HEK293 (cell line): Measurements from ENCODE around the gene HMGN2.

ENCODE experiments used
- BCL11A ChIP-seq: fragments of 450-650 bp; formaldehyde crosslinking; IDR thresholded peaks from 2 replicates; pipeline ENCODE4 v1.5.1; 2016; ENCODE audit warnings: low read depth, missing biosample characterization, missing genetic modification characterization
- PRDM2 ChIP-seq: fragments of 450-650 bp; formaldehyde crosslinking; IDR thresholded peaks from 2 replicates; pipeline ENCODE4 v1.5.1; 2016; ENCODE audit warnings: missing biosample characterization, missing genetic modification characterization, borderline replicate concordance
- WT1 ChIP-seq: fragments of 450-650 bp; formaldehyde crosslinking; IDR thresholded peaks from 2 replicates; pipeline ENCODE4 v1.5.1; 2016; ENCODE audit warnings: missing biosample characterization, missing genetic modification characterization
- ZBTB44 ChIP-seq: fragments of 450-650 bp; IDR thresholded peaks from 2 replicates; pipeline ENCODE4 v1.5.1; 2018; ENCODE audit warnings: missing biosample characterization, mild to moderate bottlenecking, missing genetic modification characterization
- ZBTB7A ChIP-seq: fragments of 450-650 bp; formaldehyde crosslinking; IDR thresholded peaks from 2 replicates; pipeline ENCODE4 v1.5.1; 2016; ENCODE audit warnings: low read depth, missing biosample characterization, missing genetic modification characterization
- ZNF133 ChIP-seq: fragments of 450-650 bp; formaldehyde crosslinking; IDR thresholded peaks from 2 replicates; pipeline ENCODE4 v1.5.1; 2016; ENCODE audit warnings: missing biosample characterization, missing genetic modification characterization
- ZNF140 ChIP-seq: fragments of 450-650 bp; formaldehyde crosslinking; IDR thresholded peaks from 2 replicates; pipeline ENCODE4 v1.5.1; 2016; ENCODE audit warnings: missing biosample characterization, missing genetic modification characterization
- ZNF169 ChIP-seq: fragments of 450-650 bp; formaldehyde crosslinking; IDR thresholded peaks from 2 replicates; pipeline ENCODE4 v1.5.1; 2016; ENCODE audit warnings: missing biosample characterization, missing genetic modification characterization
- ZNF184 ChIP-seq: fragments of 450-650 bp; IDR thresholded peaks from 2 replicates; pipeline ENCODE4 v1.5.1; 2018; ENCODE audit warnings: missing biosample characterization, mild to moderate bottlenecking, missing genetic modification characterization
- ZNF341 ChIP-seq: fragments of 450-650 bp; formaldehyde crosslinking; IDR thresholded peaks from 2 replicates; pipeline ENCODE4; 2016; ENCODE audit warnings: low read depth, missing biosample characterization, missing genetic modification characterization
- ZNF518A ChIP-seq: fragments of 450-650 bp; formaldehyde crosslinking; conservative IDR thresholded peaks from 2 replicates; pipeline ENCODE4 v1.5.1; 2016; ENCODE audit warnings: low read depth, missing biosample characterization, missing genetic modification characterization
- ZNF529 ChIP-seq: fragments of 450-650 bp; formaldehyde crosslinking; IDR thresholded peaks from 2 replicates; pipeline ENCODE4 v1.5.1; 2017; ENCODE audit warnings: missing genetic modification characterization, missing biosample characterization; ENCODE audit not compliant: insufficient replicate concordance
- ZNF571 ChIP-seq: fragments of 450-650 bp; formaldehyde crosslinking; IDR thresholded peaks from 2 replicates; pipeline ENCODE4 v1.5.0; 2017; ENCODE audit warnings: missing biosample characterization, missing genetic modification characterization
- ZNF580 ChIP-seq: fragments of 450-650 bp; formaldehyde crosslinking; IDR thresholded peaks from 2 replicates; pipeline ENCODE4 v1.5.1; 2016; ENCODE audit warnings: missing biosample characterization, missing genetic modification characterization
- ZNF664 ChIP-seq: fragments of 450-650 bp; formaldehyde crosslinking; IDR thresholded peaks from 2 replicates; pipeline ENCODE4 v1.5.1; 2016; ENCODE audit warnings: missing biosample characterization, missing genetic modification characterization
- ZNF776 ChIP-seq: fragments of 450-650 bp; formaldehyde crosslinking; IDR thresholded peaks from 2 replicates; pipeline ENCODE4 v1.5.0; 2017; ENCODE audit warnings: missing biosample characterization, missing genetic modification characterization, borderline replicate concordance
- TF ChIP-seq, protein P1 (sequence below): fragments of 450-650 bp; formaldehyde crosslinking; IDR thresholded peaks from 2 replicates; pipeline ENCODE4 v1.5.1; 2017; ENCODE audit warnings: missing biosample characterization, missing genetic modification characterization
- TF ChIP-seq, protein P2 (sequence below): fragments of 450-650 bp; formaldehyde crosslinking; IDR thresholded peaks from 2 replicates; pipeline ENCODE4 v1.5.1; 2016; ENCODE audit warnings: missing biosample characterization, missing genetic modification characterization
- TF ChIP-seq, protein P3 (sequence below): fragments of 450-650 bp; formaldehyde crosslinking; IDR thresholded peaks from 2 replicates; pipeline ENCODE4 v1.5.1; 2016; ENCODE audit warnings: missing biosample characterization, missing genetic modification characterization

The HMGN2 gene

DNA sequence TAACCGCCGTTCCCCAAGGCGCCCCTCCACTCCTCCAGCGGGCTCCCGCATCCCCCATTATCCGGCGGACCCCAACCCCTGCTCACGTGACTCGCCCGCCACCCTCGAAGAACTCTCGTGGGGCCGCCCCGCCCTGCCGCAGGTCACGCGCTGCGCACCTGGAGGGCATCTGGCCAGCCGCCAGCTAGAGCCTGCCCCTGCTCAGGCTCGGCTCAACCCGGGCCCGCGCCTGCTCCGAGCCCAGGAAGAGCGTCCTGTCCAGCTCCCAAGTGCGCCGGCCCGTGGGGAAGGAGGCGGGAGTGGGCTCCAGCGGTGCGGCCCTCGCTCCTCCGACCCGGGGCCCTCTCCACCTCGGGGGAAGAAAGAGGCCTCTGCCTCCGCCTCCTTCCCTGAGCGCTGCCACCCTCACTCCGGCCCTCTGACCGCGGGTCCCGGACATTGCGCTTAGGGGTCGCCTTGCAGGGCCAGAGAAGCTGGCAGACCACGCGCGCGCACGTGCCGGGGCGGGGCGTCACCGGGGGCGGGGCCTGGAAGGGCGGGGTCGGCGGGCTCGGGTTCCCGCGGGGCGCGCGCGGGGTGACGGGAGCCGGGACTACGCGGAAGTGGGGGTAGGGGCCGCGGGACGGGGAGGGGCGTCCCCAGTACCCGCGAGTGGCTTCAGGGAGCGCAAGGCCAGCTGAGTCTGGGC, 28.4 kb downstream of the HMGN2 start (continued):
- TF ChIP-seq ZNF580 (no peak), ZNF140 (tag by site-specific recombination) (no peak), ZNF184 (no peak; the same call in 1 of the 2 replicates), ZNF133 (tag by site-specific recombination) (no peak), ZNF776 (no peak), ZBTB7A (tag by site-specific recombination) (peak; percentile 95), ZNF169 (tag by site-specific recombination) (no peak), ZNF341 (tag by site-specific recombination) (peak; percentile 57), BCL11A (0 out of 2 replicates have a peak, but pooled peaks have one; percentile 58), PRDM2 (tag by site-specific recombination) (no peak), WT1 (tag by site-specific recombination) (peak; percentile 56; the same call in 1 of the 2 replicates), ZNF529 (tag by site-specific recombination) (no peak), ZBTB44 (tag by site-specific recombination) (no peak), ZNF518A (tag by site-specific recombination) (no peak), ZNF664 (tag by site-specific recombination) (no peak), ZNF571 (tag by site-specific recombination) (no peak)
- TF ChIP-seq, protein P1, sequence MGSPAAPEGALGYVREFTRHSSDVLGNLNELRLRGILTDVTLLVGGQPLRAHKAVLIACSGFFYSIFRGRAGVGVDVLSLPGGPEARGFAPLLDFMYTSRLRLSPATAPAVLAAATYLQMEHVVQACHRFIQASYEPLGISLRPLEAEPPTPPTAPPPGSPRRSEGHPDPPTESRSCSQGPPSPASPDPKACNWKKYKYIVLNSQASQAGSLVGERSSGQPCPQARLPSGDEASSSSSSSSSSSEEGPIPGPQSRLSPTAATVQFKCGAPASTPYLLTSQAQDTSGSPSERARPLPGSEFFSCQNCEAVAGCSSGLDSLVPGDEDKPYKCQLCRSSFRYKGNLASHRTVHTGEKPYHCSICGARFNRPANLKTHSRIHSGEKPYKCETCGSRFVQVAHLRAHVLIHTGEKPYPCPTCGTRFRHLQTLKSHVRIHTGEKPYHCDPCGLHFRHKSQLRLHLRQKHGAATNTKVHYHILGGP (tag by site-specific recombination), result peak; percentile 91
- TF ChIP-seq, protein P2, sequence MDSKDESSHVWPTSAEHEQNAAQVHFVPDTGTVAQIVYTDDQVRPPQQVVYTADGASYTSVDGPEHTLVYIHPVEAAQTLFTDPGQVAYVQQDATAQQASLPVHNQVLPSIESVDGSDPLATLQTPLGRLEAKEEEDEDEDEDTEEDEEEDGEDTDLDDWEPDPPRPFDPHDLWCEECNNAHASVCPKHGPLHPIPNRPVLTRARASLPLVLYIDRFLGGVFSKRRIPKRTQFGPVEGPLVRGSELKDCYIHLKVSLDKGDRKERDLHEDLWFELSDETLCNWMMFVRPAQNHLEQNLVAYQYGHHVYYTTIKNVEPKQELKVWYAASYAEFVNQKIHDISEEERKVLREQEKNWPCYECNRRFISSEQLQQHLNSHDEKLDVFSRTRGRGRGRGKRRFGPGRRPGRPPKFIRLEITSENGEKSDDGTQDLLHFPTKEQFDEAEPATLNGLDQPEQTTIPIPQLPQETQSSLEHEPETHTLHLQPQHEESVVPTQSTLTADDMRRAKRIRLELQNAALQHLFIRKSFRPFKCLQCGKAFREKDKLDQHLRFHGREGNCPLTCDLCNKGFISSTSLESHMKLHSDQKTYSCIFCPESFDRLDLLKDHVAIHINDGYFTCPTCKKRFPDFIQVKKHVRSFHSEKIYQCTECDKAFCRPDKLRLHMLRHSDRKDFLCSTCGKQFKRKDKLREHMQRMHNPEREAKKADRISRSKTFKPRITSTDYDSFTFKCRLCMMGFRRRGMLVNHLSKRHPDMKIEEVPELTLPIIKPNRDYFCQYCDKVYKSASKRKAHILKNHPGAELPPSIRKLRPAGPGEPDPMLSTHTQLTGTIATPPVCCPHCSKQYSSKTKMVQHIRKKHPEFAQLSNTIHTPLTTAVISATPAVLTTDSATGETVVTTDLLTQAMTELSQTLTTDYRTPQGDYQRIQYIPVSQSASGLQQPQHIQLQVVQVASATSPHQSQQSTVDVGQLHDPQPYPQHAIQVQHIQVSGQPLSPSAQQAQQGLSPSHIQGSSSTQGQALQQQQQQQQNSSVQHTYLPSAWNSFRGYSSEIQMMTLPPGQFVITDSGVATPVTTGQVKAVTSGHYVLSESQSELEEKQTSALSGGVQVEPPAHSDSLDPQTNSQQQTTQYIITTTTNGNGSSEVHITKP (tag by site-specific recombination), result peak; percentile 58; the same call in 1 of the 2 replicates
- TF ChIP-seq, protein P3, sequence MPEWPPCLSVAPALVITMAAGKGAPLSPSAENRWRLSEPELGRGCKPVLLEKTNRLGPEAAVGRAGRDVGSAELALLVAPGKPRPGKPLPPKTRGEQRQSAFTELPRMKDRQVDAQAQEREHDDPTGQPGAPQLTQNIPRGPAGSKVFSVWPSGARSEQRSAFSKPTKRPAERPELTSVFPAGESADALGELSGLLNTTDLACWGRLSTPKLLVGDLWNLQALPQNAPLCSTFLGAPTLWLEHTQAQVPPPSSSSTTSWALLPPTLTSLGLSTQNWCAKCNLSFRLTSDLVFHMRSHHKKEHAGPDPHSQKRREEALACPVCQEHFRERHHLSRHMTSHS (tag by site-specific recombination), result no peak
